ENCODE measurements around the gene CYP4A11. TPM values are rescaled to one million over a fixed set of nuclear protein-coding genes. Genes with fewer than 3 reads are reported as not detected.

The CYP4A11 gene, protein sequence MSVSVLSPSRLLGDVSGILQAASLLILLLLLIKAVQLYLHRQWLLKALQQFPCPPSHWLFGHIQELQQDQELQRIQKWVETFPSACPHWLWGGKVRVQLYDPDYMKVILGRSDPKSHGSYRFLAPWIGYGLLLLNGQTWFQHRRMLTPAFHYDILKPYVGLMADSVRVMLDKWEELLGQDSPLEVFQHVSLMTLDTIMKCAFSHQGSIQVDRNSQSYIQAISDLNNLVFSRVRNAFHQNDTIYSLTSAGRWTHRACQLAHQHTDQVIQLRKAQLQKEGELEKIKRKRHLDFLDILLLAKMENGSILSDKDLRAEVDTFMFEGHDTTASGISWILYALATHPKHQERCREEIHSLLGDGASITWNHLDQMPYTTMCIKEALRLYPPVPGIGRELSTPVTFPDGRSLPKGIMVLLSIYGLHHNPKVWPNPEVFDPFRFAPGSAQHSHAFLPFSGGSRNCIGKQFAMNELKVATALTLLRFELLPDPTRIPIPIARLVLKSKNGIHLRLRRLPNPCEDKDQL
- total RNA-seq (2013; cell fraction: nucleolus; rRNA removed), result not detected in 2 replicates
- total RNA-seq (2014; rRNA removed), result not detected in 2 replicates
- total RNA-seq (2014; rRNA removed; fragmentation: Illumina TruSeq; extraction: Trizol), result not detected in 2 replicates
- 0.11 and 0.13 TPM in 2 replicates for total RNA-seq (2021)
- not detected for polyA plus RNA-seq (2011; ENCODE audit: low read depth)
- polyA plus RNA-seq (2011; rRNA removed), result not detected in 2 replicates
- polyA plus RNA-seq (2011; cell fraction: cytosol; rRNA removed), result not detected in 2 replicates
- polyA plus RNA-seq (2011; cell fraction: nucleus; rRNA removed), result not detected in 2 replicates
- polyA plus RNA-seq (2012), result not detected in 2 replicates
- polyA plus RNA-seq (2014; fragmentation: Illumina TruSeq; extraction: Trizol), result not detected in 2 replicates
- not detected for polyA plus RNA-seq (2014; fragmentation: Nextera tagmentation; extraction: Ambion mirVana)
- not detected in 2 replicates for polyA plus RNA-seq (2014; rRNA removed)
- polyA plus RNA-seq (2016; fragmentation: Nextera tagmentation; extraction: Ambion mirVana), result not detected
- polyA minus RNA-seq (2011; rRNA and poly(A)+ RNA removed), result not detected in 2 replicates
- not detected in 2 replicates for polyA minus RNA-seq (2011; cell fraction: cytosol; rRNA and poly(A)+ RNA removed)
- not detected in 2 replicates for polyA minus RNA-seq (2011; cell fraction: nucleus; rRNA and poly(A)+ RNA removed)
- not detected for Bru-seq, nascent RNA
- BruChase-seq, experiment 1, labeled RNA remaining after a 6-hour chase, result not detected
- not detected for BruChase-seq, experiment 2, labeled RNA remaining after a 2-hour chase
- long read RNA-seq, experiment 1, result 0 reads
- long read RNA-seq, experiment 2, result 0 reads

DNA sequence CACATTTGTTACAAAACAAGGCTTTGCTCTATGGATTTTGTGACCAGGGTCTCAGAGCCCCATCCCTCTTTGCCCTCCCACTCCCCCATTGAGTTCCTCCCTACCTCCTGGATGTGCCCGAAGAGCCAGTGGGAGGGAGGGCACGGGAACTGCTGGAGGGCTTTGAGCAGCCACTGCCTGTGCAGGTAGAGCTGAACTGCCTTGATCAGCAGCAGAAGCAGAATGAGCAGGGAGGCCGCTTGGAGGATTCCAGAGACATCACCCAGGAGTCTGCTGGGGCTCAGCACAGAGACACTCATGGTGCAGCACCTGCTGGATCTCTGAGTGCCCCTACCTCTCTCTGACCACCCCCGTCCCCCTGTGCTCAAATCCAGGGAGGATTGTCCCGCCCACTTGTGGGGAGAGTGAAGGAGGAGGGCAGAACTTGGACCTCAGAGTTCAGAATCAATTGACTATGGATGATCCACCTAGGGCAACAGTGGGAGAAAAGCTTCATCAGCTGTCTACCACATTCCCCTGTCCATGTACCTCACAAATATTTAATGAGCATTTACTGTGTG, at the start of gene CYP4A11:
CYP4A11 (minus strand) TSS at position 342 of the 560 bp plus-strand sequence; CDS start at position 299, 43 bp downstream.
- DNase-seq (ENCODE audit: low read depth, low spot score) (no peak), FAIRE-seq (no peak), ATAC-seq (no peak)
- Histone ChIP-seq H3K4me2 (ENCODE audit: control insufficient read depth, insufficient read depth) (no peak within 1 kb of the TSS), H4K20me1 (ENCODE audit: control insufficient read depth, insufficient read depth) (no peaks in the 10 kb centered on the region), H3K9me3 (replicated peaks; ENCODE audit: control insufficient read depth, insufficient read depth, low read length) (no peaks in the 10 kb centered on the region), H3K9ac (ENCODE audit: control insufficient read depth, insufficient read depth, low read length) (no peak within 1 kb of the TSS), H3K27me3 (replicated peaks in 1 of 2; ENCODE audit: control insufficient read depth in 2 of 2, insufficient read depth in 2 of 2, low read length in 1 of 2) (no peaks in the 10 kb centered on the region), H3K36me3 (ENCODE audit: control insufficient read depth in 2 of 2, insufficient read depth in 2 of 2, low read length in 1 of 2) (no peaks in the 10 kb centered on the region), H3K4me1 (ENCODE audit: control insufficient read depth, insufficient read depth, low read length) (no peaks in the 10 kb centered on the region), H3K79me2 (ENCODE audit: control insufficient read depth, insufficient read depth, low read length) (no peaks in the 10 kb centered on the region), H2AFZ (ENCODE audit: control insufficient read depth, low read depth, low read length) (no peak within 1 kb of the TSS), H3K27ac (ENCODE audit: control insufficient read depth, insufficient read depth) (no peak within 1 kb of the TSS), H3K4me3 (no peak within 1 kb of the TSS)
- 3% methylated on average over 4 of the region's 5 CpGs for WGBS (ENCODE audit: insufficient coverage, insufficient replicate concordance, low lambda C conversion rate, missing lambda C conversion rate)
- POLR2A ChIA-PET, result no interaction called here
- in situ Hi-C loops (cut with MboI) (no loop called here), intact Hi-C loops (cut with micrococcal nuclease; ENCODE audit: unreplicated experiment) (no loop called here)
- CTCF ChIA-PET, result interaction anchor here (0.6 kb wide), 1 partner anchor 92 kb away, joined by 4 read pairs; no protein-coding TSS in a partner anchor
- SMC1A ChIA-PET (ENCODE audit: uncharacterized antibody, unreplicated experiment), result no interaction called here
- no TSS peak for BruUV-seq (replicated peaks)
- RAD21 ChIA-PET (ENCODE audit: unreplicated experiment), result no interaction called here
- TF ChIP-seq CHD2 (IDR thresholded peaks at IDR 0.05; ENCODE audit: borderline replicate concordance, low read depth, low read length) (no peak), STAT1 (conservative IDR thresholded peaks at IDR 0.05) (no peak), ZNF622 (IDR thresholded peaks at IDR 0.05) (no peak), USF1 (IDR thresholded peaks at IDR 0.05; ENCODE audit: borderline replicate concordance, extremely low read length, insufficient read depth, low read depth, low read length) (no peak), WRNIP1 (IDR thresholded peaks at IDR 0.05; ENCODE audit: borderline replicate concordance, low read depth, low read length) (no peak), NR2C1 (IDR thresholded peaks at IDR 0.05) (no peak), HCFC1 (IDR thresholded peaks at IDR 0.05; ENCODE audit: low read length) (no peak), BMI1 (IDR thresholded peaks at IDR 0.05; ENCODE audit: borderline replicate concordance) (no peak), RCOR1 (conservative IDR thresholded peaks at IDR 0.05; ENCODE audit: low read depth, low read length) (no peak), NFYA (IDR thresholded peaks at IDR 0.05; ENCODE audit: borderline replicate concordance, low read depth, low read length) (no peak)
- TF ChIP-seq, protein P1, sequence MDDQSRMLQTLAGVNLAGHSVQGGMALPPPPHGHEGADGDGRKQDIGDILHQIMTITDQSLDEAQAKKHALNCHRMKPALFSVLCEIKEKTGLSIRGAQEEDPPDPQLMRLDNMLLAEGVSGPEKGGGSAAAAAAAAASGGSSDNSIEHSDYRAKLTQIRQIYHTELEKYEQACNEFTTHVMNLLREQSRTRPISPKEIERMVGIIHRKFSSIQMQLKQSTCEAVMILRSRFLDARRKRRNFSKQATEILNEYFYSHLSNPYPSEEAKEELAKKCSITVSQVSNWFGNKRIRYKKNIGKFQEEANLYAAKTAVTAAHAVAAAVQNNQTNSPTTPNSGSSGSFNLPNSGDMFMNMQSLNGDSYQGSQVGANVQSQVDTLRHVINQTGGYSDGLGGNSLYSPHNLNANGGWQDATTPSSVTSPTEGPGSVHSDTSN (IDR thresholded peaks at IDR 0.05; ENCODE audit: insufficient replicate concordance, low read depth, low read length), result no peak
- TF ChIP-seq, protein P2, sequence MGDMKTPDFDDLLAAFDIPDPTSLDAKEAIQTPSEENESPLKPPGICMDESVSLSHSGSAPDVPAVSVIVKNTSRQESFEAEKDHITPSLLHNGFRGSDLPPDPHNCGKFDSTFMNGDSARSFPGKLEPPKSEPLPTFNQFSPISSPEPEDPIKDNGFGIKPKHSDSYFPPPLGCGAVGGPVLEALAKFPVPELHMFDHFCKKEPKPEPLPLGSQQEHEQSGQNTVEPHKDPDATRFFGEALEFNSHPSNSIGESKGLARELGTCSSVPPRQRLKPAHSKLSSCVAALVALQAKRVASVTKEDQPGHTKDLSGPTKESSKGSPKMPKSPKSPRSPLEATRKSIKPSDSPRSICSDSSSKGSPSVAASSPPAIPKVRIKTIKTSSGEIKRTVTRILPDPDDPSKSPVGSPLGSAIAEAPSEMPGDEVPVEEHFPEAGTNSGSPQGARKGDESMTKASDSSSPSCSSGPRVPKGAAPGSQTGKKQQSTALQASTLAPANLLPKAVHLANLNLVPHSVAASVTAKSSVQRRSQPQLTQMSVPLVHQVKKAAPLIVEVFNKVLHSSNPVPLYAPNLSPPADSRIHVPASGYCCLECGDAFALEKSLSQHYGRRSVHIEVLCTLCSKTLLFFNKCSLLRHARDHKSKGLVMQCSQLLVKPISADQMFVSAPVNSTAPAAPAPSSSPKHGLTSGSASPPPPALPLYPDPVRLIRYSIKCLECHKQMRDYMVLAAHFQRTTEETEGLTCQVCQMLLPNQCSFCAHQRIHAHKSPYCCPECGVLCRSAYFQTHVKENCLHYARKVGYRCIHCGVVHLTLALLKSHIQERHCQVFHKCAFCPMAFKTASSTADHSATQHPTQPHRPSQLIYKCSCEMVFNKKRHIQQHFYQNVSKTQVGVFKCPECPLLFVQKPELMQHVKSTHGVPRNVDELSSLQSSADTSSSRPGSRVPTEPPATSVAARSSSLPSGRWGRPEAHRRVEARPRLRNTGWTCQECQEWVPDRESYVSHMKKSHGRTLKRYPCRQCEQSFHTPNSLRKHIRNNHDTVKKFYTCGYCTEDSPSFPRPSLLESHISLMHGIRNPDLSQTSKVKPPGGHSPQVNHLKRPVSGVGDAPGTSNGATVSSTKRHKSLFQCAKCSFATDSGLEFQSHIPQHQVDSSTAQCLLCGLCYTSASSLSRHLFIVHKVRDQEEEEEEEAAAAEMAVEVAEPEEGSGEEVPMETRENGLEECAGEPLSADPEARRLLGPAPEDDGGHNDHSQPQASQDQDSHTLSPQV (IDR thresholded peaks at IDR 0.05), result no peak
